Measurements from ENCODE around the gene RNF157.
"Not testable (repeated sequence)": the region's sequence is repeated elsewhere in the genome, so short reads cannot be mapped to it uniquely, and the experiment has no call there.

RNF157 gene

DNA sequence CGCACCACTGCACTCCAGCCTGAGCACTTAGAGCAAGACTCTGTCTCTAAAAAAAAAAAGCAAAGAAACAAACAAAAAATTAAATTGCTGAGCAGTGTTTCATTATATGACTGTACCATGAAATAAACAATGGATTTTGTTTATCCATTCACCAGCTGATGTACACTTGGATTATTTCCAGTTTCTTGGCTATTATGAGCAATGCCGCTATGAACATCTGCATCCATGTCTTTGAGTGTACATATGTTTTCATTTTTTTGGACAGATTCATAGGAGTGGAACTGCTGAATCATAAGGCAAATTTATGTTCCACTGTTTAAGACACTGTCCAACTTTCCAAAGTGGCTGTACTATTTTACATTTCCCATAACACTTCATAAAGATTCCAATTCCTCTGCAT lies 8.0 kb downstream of the RNF157 start:
- FAIRE-seq: no peak

DNA sequence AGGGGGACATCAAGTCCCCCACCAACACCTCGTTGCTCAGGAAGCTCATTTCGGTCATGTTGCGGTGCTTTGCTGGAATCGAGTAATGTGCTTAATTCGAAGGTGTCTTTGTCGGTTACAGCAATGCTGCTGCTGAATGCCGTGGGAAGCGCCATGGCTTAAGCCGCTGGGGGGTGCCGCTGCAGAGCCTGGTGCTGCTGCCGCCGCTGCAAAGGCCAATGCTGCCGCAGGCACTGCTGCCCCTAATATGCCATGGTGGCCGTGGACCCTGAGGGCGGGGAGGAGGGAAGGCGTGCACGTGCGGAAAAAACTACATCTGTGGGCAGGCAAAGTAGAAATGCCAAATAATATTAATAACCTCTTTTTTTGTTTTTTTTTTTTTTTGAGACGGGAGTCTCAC lies 13.5 kb downstream of the RNF157 start:
- FAIRE-seq: not testable (repeated sequence)

GRCh38 chr17:76225373-76226086 lies 14.8 kb downstream of the RNF157 start:
- not testable (repeated sequence) for FAIRE-seq

- no peak for FAIRE-seq
These were observed 16.5 kb downstream of the RNF157 start for GRCh38 chr17:76223802-76224201.

GRCh38 chr17:76219670-76220383 lies 20.5 kb downstream of the RNF157 start:
- FAIRE-seq: no peak

DNA sequence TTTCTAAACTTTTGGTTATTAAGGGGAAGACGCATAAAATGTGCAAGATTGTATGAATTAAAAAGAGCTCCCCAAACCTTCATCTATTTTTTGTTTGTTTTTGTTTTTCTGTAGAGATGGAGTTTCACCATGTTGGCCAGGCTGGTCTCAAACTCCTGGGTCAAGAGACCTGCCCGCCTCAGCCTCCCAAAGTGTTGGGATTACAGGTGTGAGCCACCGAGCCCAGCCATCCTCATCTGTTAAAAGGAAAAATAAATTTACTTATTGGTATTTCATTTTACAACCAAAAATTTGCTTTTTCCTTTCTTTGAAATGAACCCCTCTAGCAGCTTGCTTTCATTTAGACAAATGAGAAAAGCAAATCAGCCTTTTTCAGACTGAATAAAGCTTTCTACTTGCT lies 23.2 kb downstream of the RNF157 start:
- FAIRE-seq: no peak

DNA sequence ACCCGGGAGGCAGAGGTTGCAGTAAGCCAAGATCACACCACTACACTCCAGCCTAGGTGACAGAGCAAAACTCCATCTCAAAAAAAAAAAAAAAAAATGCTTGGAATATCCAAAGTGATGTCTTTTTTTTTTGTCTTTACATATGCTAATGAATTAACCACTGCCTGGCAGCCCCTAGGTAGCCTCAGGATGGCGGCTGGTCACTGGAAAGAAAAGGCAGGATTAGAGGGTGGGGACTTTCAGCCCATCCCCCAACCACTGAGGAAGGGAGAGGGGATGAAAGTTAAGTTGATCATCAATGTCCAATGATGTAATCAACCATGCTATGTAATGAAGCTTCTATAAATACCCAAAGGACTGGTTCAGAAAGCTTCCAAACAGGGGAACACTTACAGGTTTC lies 26.8 kb downstream of the RNF157 start:
- no peak for FAIRE-seq

GRCh38 chr17:76208120-76208519 lies 32.2 kb downstream of the RNF157 start:
- FAIRE-seq: no peak

DNA sequence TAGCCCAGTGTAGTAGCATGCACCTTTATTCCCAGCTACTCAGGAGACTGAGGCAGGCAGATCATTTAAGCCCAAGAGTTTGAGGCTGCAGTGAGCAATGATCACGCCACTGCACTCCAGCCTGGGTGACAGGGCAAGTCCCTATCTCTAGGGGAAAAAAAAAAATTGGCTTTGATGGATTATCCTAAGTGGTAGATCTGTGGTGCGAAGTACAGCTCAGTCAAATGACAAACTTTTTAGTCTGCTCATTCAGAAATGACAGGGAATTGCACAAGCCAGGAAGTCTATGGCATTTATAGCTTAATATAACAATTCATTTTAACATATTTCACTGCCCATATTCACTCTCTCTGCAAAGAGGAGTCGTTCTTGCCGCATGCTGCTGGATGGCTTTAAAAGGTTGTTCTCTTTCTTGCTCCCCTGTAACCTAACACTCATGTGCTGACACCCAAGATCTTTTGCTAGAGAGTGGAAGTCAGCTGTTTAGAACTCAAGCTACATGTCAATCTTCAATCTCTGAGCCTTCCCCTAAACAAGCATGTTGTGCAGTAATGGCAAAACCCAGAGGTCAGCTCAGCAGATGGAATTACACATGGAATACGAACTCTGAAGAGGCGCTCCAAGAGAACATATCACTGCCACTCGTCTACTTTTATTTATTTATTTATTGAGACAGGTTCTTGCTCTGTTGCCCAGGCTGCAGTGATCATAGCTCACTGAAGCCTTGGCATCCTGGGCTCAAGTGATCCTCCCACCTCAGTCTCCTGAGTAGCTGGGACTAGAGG lies 32.8 kb downstream of the RNF157 start:
- no peak for FAIRE-seq

DNA sequence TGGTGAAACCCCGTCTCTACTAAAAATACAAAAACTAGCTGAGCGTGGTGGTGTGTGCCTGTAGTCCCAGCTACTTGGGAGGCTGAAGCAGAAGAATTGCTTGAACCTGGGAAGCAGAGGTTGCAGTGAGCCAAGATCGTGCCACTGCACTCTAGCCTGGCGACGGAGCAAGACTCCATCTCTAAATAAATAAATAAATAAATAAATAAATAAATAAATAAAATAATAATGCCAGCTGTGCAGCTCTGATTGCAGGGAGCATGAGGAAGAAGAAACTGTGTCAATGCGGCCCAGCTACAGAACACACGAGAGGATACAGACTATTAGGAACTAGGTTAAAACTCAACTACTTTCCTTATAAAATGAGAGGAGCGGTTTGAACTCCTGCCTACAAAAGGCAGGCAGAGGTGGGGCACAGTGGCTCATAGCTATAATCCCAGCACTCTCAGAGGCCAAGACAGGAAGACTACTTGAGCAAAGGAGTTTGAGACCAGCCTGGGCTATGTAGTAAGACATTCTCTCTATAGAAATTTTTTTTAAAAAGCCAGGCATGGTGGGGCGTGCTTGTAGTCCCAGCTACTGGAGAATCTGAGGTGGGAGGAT lies 34.6 kb downstream of the RNF157 start:
- FAIRE-seq: not testable (repeated sequence)

DNA sequence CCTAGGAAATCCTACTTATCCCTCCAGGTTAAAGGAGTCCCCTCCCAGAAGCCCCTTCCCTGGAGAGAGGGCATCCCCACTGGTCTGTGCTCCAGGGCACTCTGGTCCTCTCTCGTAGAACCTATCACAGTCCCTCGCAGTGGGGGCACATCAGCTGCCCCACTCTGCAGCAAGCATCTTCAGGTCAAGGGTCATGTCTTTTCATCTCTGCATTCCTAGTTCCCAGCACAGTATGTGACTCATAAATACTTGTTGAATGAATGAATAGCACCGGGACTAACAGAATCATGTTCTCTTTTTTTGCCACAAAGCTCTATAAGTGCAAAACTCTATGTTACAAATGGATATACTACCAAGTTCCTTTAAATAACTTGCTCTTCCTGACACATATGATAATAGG lies 36.0 kb downstream of the RNF157 start:
- no peak for FAIRE-seq

DNA sequence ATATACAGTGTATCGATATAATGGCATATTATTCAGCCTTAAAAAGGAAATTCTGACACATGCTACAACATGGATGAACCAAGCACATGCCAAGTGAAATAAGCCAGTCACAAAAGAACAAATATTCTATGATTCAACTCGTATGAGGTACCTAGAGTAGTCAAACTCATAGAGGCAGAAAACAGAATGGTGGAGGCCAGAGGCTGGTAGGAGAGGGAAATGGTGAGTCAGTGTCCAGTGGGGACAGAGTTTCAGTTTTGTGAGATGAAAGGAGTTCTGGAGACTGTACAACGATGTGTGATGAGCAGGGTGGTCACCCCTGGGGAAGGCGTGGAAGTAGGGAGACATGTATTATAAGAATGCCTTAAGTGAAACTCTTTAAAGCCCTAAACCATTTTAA lies 39.9 kb downstream of the RNF157 start:
- FAIRE-seq: no peak

DNA sequence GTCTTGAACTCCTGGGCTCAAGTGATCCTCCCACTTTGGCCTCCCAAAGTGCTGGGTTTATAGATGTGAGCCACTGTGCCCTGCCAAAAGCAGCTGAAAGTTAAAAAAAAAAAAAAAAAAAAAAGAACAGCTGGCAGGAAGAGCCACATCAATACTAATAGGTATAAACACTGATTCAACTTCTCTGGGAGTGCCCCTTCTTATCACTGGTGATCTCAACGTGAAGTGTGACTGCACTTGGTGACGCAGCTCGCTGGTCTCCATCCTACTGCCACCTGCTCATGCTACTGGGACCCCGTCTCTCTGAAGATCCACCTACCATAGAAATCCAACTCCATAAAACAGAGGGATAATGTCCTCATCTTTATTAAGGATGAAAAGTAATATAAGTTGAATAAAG lies 40.8 kb downstream of the RNF157 start:
- no peak for FAIRE-seq

DNA sequence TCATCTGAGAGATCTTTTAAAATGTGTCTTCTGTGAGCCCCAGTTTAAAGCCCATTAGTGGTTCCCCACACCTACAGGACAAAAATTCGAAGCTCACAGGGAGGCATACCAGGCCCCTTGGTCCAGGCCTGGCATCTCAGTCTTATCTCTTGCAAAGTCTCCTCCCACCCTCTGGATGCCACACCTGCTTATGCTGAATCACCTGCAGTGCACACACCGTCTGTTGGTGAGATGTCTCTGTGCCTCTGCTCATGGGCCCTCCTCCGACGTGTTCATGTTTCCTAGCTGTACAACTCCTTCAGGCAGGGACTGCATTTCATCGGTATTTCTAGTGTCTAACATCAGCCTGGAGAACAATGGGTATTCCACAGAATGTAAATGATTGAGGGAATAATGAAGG lies 41.6 kb downstream of the RNF157 start:
- no peak for FAIRE-seq

DNA sequence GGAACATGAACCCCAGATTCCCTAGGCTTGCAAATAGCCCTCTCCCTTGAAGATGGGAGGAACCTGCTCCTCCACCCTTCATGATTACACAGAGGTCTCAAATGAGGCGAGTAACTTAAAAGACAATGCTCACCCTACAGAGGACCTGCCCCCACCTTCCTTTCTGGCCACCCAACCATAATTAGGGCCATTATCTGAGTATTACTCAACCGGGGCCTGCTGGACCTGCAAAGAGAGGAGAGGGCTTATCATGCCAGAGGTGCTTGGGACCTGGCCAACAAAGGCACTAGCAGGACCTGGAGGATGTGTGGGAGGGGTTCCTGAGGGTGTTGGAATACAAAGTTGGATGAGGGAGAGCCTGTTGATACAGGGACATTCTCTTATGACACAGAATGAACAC lies 42.4 kb downstream of the RNF157 start:
- no peak for FAIRE-seq

DNA sequence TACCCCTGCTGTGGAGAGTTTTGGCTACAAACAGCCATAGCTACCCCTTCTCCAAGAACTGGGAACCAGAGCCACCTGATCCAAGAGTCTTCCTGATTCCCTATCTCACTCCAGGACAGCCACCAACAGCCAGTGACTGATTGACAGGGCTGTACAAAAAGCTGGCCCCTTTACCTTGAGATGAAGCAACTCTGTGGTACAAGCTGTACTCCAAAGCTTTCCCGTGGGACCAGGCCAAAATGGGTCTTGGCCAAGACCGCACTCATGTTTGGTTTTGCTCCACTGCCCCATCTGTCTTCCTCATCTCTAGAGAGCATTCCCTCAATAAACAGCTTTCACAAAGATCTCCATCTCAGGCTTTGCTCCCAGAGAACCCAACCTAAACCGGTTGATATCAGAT lies 43.6 kb downstream of the RNF157 start:
- FAIRE-seq: no peak

- no peak for FAIRE-seq
These were observed 44.8 kb downstream of the RNF157 start for GRCh38 chr17:76195281-76196096.

DNA sequence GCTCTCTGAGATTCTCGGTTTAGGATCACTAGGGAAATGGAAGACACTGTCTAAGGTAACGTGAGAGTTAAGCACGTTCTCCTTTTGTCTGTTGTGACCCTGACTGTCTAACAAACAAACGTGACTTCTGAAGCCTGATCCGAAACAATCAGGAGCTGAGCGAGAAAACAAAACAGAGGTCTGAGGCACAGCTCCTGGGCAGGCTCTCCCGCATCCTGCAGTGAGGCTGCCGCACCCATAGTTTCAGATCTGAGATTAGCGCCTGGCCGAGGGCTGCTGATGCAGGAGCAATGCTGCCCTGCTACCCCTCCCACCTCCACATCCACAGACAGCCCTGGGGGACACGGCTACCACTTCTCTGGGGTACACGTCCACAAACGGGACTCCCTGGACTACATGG lies 46.7 kb downstream of the RNF157 start:
- no peak for FAIRE-seq

DNA sequence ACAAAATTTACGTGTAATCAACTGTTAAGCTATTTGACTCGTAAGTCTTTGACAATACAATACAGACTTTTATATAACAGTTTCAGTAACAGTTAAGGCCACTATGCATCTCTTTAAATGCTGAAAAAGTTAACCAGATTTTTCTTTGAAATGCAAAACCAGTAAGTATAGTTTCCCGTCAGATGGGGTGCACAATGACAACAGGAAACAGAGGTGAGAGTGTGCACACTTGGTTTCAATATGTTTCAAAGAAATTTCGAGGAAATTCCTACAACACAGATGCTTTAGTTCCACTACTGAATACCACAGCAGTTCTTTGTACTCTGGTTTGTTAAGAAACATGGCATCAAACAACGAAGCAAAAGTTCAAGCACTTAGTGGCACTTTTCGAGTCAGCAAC lies 48.4 kb downstream of the RNF157 start:
- FAIRE-seq: no peak

GRCh38 chr17:76189741-76190140 lies 50.6 kb downstream of the RNF157 start:
- FAIRE-seq: no peak

- FAIRE-seq: no peak
These were observed 51.0 kb downstream of the RNF157 start for GRCh38 chr17:76189247-76189646.

DNA sequence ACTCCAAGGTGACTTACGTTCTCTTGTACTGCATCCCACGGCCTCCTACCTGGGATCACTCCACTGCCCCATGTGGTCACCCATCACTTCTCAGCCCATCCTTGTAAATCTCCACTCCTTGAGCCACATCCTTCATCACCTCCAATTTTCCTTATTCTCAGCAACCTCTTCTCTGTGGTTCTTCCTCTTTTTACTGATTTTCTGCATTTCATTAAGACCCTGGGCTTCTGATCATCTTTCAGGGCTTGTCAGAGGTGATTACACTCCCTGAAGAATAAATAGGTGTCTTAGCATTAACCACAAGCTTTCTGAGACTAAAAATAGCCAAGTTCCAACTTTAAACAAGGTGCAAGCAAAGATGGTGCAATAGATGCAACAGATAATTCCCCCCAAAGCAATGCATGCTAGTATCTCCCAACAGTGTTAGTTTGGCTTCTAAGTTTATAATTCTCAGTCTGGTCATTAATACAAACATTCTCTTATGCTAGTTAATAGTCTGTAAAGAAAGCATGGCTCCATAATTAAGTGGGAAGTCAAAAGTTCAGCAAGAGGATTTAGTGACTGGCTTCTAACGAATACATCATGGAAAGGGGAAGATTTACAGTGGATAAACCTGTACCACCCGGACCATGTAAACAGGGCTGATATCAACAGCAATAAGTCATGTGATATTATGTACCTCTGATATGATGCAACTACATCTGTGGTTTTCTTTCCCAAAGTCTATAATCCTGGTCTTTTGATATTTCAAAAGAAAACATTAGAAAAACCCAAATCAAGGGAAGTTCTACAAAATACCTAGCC lies 51.9 kb downstream of the RNF157 start:
- FAIRE-seq: no peak
